ENCODE results near the gene CTNNBL1. TPM values are rescaled to one million over a fixed set of nuclear protein-coding genes. Genes with fewer than 3 reads are reported as not detected.
A peak's percentile ranks its signal among the peaks of the same experiment; 100 is the strongest.

CTNNBL1 gene
- total RNA-seq, 1 donor from 2014 or later, result 60.0 TPM

- Mint-ChIP-seq H3K27ac (no peak overlapping the region), H3K4me3 (no peak overlapping the region), H3K4me1 (ENCODE audit: unreplicated experiment) (peaks cover 6% of the 10 kb centered on the region), H3K9me3 (no peaks in the 10 kb centered on the region), H3K36me3 (no peaks in the 10 kb centered on the region), H3K27me3 (peaks cover 28% of the 10 kb centered on the region)
- TF ChIP-seq CTCF (conservative IDR thresholded peaks at IDR 0.05), result peak; percentile 57
- DNase-seq (ENCODE audit: extremely low spot score, unreplicated experiment), result no peak
Measured at GRCh38 chr20:37896932-37897548, 203.2 kb downstream of the CTNNBL1 start.

GRCh38 chr20:37898233-37899104 lies 204.6 kb downstream of the CTNNBL1 start:
- H3K27ac Mint-ChIP-seq, result no peak overlapping the region
- TF ChIP-seq CTCF (conservative IDR thresholded peaks at IDR 0.05), result no peak
- no peak for DNase-seq (ENCODE audit: extremely low spot score, unreplicated experiment)
- no peak overlapping the region for H3K4me3 Mint-ChIP-seq
- no peaks in the 10 kb centered on the region for H3K9me3 Mint-ChIP-seq
- peaks cover 10% of the 10 kb centered on the region for H3K4me1 Mint-ChIP-seq (ENCODE audit: unreplicated experiment)
- peaks cover 33% of the 10 kb centered on the region for H3K27me3 Mint-ChIP-seq
- no peaks in the 10 kb centered on the region for H3K36me3 Mint-ChIP-seq

GRCh38 chr20:37899105-37900045 lies 205.5 kb downstream of the CTNNBL1 start:
- Mint-ChIP-seq H3K27ac (no peak overlapping the region), H3K4me1 (ENCODE audit: unreplicated experiment) (peaks cover 16% of the 10 kb centered on the region), H3K4me3 (peak overlapping the region; percentile 62), H3K27me3 (peaks cover 43% of the 10 kb centered on the region), H3K36me3 (no peaks in the 10 kb centered on the region), H3K9me3 (no peaks in the 10 kb centered on the region)
- no peak for DNase-seq (ENCODE audit: extremely low spot score, unreplicated experiment)
- no peak for TF ChIP-seq CTCF (conservative IDR thresholded peaks at IDR 0.05)

- Mint-ChIP-seq H3K27ac (no peak overlapping the region), H3K27me3 (peaks cover 59% of the 10 kb centered on the region), H3K4me3 (peak overlapping the region; percentile 63), H3K4me1 (ENCODE audit: unreplicated experiment) (peaks cover 21% of the 10 kb centered on the region), H3K36me3 (no peaks in the 10 kb centered on the region), H3K9me3 (no peaks in the 10 kb centered on the region)
- no peak for TF ChIP-seq CTCF (conservative IDR thresholded peaks at IDR 0.05)
- no peak for DNase-seq (ENCODE audit: extremely low spot score, unreplicated experiment)
Measured at GRCh38 chr20:37901240-37901639, 207.4 kb downstream of the CTNNBL1 start.

All from type B pancreatic cell (in vitro differentiated cells).